CD4-positive, alpha-beta T cell treated with Interferon gamma for 1 hour (primary cell): ENCODE results near the gene BTG3.

ENCODE experiments used
- DNase-seq: peaks from one replicate; pipeline ENCODE4 v3.0.0-alpha.2; 2020

BTG3 gene

GRCh38 chr21:17583898-17584297 is 28.8 kb downstream of the BTG3 start:
- no peak for DNase-seq

- DNase-seq: no peak
These were observed 32.4 kb downstream of the BTG3 start for GRCh38 chr21:17580319-17580718.

- no peak for DNase-seq
These were observed 33.8 kb downstream of the BTG3 start for GRCh38 chr21:17578876-17579275.

GRCh38 chr21:17578162-17578561 is 34.5 kb downstream of the BTG3 start:
- DNase-seq: no peak

- DNase-seq: no peak
These were observed 35.0 kb downstream of the BTG3 start for GRCh38 chr21:17577701-17578100.

- no peak for DNase-seq
These were observed 36.4 kb downstream of the BTG3 start for GRCh38 chr21:17576080-17576835.

- no peak for DNase-seq
These were observed 37.6 kb downstream of the BTG3 start for GRCh38 chr21:17575076-17575475.

- no peak for DNase-seq
These were observed 40.3 kb downstream of the BTG3 start for GRCh38 chr21:17572431-17572830.

- DNase-seq: no peak
These were observed 41.9 kb downstream of the BTG3 start for GRCh38 chr21:17570786-17571185.

- DNase-seq: no peak
These were observed 52.2 kb downstream of the BTG3 start for GRCh38 chr21:17560377-17561025.

GRCh38 chr21:17554679-17555465 is 57.8 kb downstream of the BTG3 start:
- no peak for DNase-seq

- DNase-seq: no peak
These were observed 58.6 kb downstream of the BTG3 start for GRCh38 chr21:17554120-17554519.

- DNase-seq: no peak
These were observed 60.3 kb downstream of the BTG3 start for GRCh38 chr21:17552410-17552809.

- DNase-seq: no peak
These were observed 61.9 kb downstream of the BTG3 start for GRCh38 chr21:17550671-17551308.

GRCh38 chr21:17548262-17548661 is 64.4 kb downstream of the BTG3 start:
- DNase-seq: no peak

GRCh38 chr21:17545007-17545406 is 67.7 kb downstream of the BTG3 start:
- DNase-seq: no peak
